ENCODE measurements around the gene SH3PXD2A. TPM values are rescaled to one million over a fixed set of nuclear protein-coding genes. Genes with fewer than 3 reads are reported as not detected.

SH3PXD2A gene
- total and polyA plus RNA-seq, 2 donors (not counting 1 experiment from before 2014, with no cell fraction given) = 3.2 to 33.5 TPM

DNA sequence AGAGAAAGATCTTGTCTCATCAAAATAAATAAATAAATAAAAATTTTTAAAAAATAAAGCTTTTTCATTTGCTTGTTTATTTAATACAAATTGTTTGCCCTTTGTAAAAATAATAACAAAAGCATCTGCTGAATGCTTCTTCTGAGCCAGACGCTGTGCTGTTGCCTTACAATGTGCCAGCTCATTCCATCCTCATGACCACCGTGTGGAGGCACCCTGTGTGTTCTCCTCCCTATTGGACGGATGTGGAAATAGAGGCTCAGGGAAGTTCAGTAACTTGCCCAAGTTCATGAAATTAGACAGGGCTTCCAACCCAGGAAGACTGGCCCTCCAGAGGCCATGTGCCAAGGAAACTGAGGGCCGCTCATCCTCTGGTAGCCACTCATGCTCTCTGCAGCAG lies 120.6 kb downstream of the SH3PXD2A start:
- Histone ChIP-seq H3K9ac (ENCODE audit: low read length) (no peak overlapping the region), H3K27ac (ENCODE audit: low read length in 2 of 2) (no peak overlapping the region), H3K4me2 (replicated peaks; ENCODE audit: low read depth, low read length, poor library complexity, severe bottlenecking) (no peak overlapping the region), H3K27me3 (replicated peaks in 1 of 4; ENCODE audit: control extremely low read depth in 1 of 4, control insufficient read depth in 3 of 4, insufficient read depth in 4 of 4, low read length in 3 of 4) (peaks cover 0 to 2% (median 0%) of the 10 kb centered on the region in 4 experiments), H3K4me1 (ENCODE audit: control insufficient read depth in 2 of 2, insufficient read depth in 2 of 2, low read length in 2 of 2) (no peaks in the 10 kb centered on the region), H2AFZ (ENCODE audit: insufficient read depth, low read depth, low read length, poor library complexity, severe bottlenecking) (no peak overlapping the region), H3K79me2 (ENCODE audit: control insufficient read depth, insufficient read depth, low read length) (no peaks in the 10 kb centered on the region), H3K36me3 (replicated peaks in 1 of 2; ENCODE audit: control extremely low read depth in 1 of 2, control insufficient read depth in 1 of 2, extremely low read depth in 1 of 2, insufficient read depth in 2 of 2, low read length in 1 of 2) (no peaks in the 10 kb centered on the region), H3K4me3 (ENCODE audit: control extremely low read depth in 1 of 5, extremely low read depth in 1 of 5, insufficient read depth in 1 of 5, low read depth in 2 of 5, low read length in 4 of 5) (no peak overlapping the region), H4K20me1 (ENCODE audit: control insufficient read depth, insufficient read depth, low read length, poor library complexity, severe bottlenecking) (no peaks in the 10 kb centered on the region), H3K9me3 (ENCODE audit: control extremely low read depth in 1 of 3, control insufficient read depth in 2 of 3, insufficient read depth in 1 of 3, low read length in 2 of 3) (peaks cover 0 to 5% (median 0%) of the 10 kb centered on the region in 3 donors)
- Mint-ChIP-seq H3K27me3 (peaks cover 20% of the 10 kb centered on the region), H3K27ac (no peak overlapping the region), H3K4me3 (no peak overlapping the region), H3K4me1 (no peaks in the 10 kb centered on the region), H3K9me3 (ENCODE audit: insufficient read depth) (no peaks in the 10 kb centered on the region)
- TF ChIP-seq EZH2 (IDR thresholded peaks at IDR 0.05; ENCODE audit: borderline replicate concordance, insufficient read depth, low read depth, low read length, poor library complexity, severe bottlenecking) = no peak
- TF ChIP-seq, protein P1, sequence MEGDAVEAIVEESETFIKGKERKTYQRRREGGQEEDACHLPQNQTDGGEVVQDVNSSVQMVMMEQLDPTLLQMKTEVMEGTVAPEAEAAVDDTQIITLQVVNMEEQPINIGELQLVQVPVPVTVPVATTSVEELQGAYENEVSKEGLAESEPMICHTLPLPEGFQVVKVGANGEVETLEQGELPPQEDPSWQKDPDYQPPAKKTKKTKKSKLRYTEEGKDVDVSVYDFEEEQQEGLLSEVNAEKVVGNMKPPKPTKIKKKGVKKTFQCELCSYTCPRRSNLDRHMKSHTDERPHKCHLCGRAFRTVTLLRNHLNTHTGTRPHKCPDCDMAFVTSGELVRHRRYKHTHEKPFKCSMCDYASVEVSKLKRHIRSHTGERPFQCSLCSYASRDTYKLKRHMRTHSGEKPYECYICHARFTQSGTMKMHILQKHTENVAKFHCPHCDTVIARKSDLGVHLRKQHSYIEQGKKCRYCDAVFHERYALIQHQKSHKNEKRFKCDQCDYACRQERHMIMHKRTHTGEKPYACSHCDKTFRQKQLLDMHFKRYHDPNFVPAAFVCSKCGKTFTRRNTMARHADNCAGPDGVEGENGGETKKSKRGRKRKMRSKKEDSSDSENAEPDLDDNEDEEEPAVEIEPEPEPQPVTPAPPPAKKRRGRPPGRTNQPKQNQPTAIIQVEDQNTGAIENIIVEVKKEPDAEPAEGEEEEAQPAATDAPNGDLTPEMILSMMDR (IDR thresholded peaks at IDR 0.05) = no peak
- CTCF ChIA-PET = no interaction called here
- intact Hi-C loops (cut with micrococcal nuclease) = no loop called here
- ATAC-seq (ENCODE audit: low read depth) = no peak
- POLR2A ChIA-PET = no interaction called here
- DNase-seq = no peak
- 82% methylated on average over 3 of the region's 4 CpGs for WGBS (ENCODE audit: insufficient coverage)

DNA sequence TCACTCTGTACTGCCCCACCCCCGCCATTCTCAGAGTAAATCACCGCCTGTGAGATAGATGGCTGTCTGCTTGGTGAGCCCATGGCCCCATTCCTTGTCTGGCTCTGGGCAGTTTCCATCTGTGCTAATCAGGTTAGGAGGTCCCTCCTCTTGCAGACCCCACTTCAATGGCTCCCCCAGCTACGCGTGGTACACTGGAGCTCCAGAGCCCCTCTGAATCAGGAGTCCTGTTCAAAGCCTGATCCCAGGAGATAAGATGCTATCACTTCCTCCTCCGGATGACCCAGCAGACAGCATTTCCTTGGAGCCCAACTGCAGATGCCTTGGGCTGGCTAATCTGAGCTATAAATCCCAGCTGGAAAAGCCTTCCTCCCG lies 122.3 kb downstream of the SH3PXD2A start:
- H3K4me3 Mint-ChIP-seq = no peak overlapping the region
- H3K27me3 Mint-ChIP-seq = peaks cover 20% of the 10 kb centered on the region
- no peaks in the 10 kb centered on the region for H4K20me1 ChIP-seq (ENCODE audit: control insufficient read depth, insufficient read depth, low read length, poor library complexity, severe bottlenecking)
- intact Hi-C loops (cut with micrococcal nuclease) = no loop called here
- H3K79me2 ChIP-seq (ENCODE audit: control insufficient read depth, insufficient read depth, low read length) = no peaks in the 10 kb centered on the region
- no peaks in the 10 kb centered on the region for H3K9me3 Mint-ChIP-seq (ENCODE audit: insufficient read depth)
- CTCF ChIA-PET = interaction anchor here (0.9 to 1.4 kb wide), 2 partner anchors 20 to 96 kb away, joined by 3 to 4 read pairs; no protein-coding TSS in a partner anchor
- TF ChIP-seq, protein P1 (IDR thresholded peaks at IDR 0.05) = no peak
- no peak for TF ChIP-seq EZH2 (IDR thresholded peaks at IDR 0.05; ENCODE audit: borderline replicate concordance, insufficient read depth, low read depth, low read length, poor library complexity, severe bottlenecking)
- no peak overlapping the region for H3K27ac ChIP-seq (ENCODE audit: low read length in 2 of 2)
- no peak overlapping the region for H2AFZ ChIP-seq (ENCODE audit: insufficient read depth, low read depth, low read length, poor library complexity, severe bottlenecking)
- 58% methylated on average over 5 of the region's 6 CpGs for WGBS (ENCODE audit: insufficient coverage)
- H3K9me3 ChIP-seq (ENCODE audit: control extremely low read depth in 1 of 3, control insufficient read depth in 2 of 3, insufficient read depth in 1 of 3, low read length in 2 of 3) = peaks cover 0 to 5% (median 0%) of the 10 kb centered on the region in 3 donors
- H3K9ac ChIP-seq (ENCODE audit: low read length) = no peak overlapping the region
- POLR2A ChIA-PET = no interaction called here
- no peaks in the 10 kb centered on the region for H3K36me3 ChIP-seq (replicated peaks in 1 of 2; ENCODE audit: control extremely low read depth in 1 of 2, control insufficient read depth in 1 of 2, extremely low read depth in 1 of 2, insufficient read depth in 2 of 2, low read length in 1 of 2)
- no peak overlapping the region for H3K4me2 ChIP-seq (replicated peaks; ENCODE audit: low read depth, low read length, poor library complexity, severe bottlenecking)
- H3K4me1 Mint-ChIP-seq = no peaks in the 10 kb centered on the region
- no peak overlapping the region for H3K27ac Mint-ChIP-seq
- no peak for ATAC-seq (ENCODE audit: low read depth)
- DNase-seq = no peak
- H3K4me3 ChIP-seq (ENCODE audit: control extremely low read depth in 1 of 5, extremely low read depth in 1 of 5, insufficient read depth in 1 of 5, low read depth in 2 of 5, low read length in 4 of 5) = no peak overlapping the region
- H3K4me1 ChIP-seq (ENCODE audit: control insufficient read depth in 2 of 2, insufficient read depth in 2 of 2, low read length in 2 of 2) = no peaks in the 10 kb centered on the region
- H3K27me3 ChIP-seq (replicated peaks in 1 of 4; ENCODE audit: control extremely low read depth in 1 of 4, control insufficient read depth in 3 of 4, insufficient read depth in 4 of 4, low read length in 3 of 4) = peaks cover 0 to 2% (median 0%) of the 10 kb centered on the region in 4 experiments
